GM13976 (cell line): ENCODE results near the gene ANGPT4.
"Not testable (repeated sequence)": the region's sequence is repeated elsewhere in the genome, so short reads cannot be mapped to it uniquely, and the experiment has no call there.

Experiments used
- DNase-seq: peaks from one replicate; pipeline ENCODE4 v3.0.0; 2012; ENCODE audit warnings: low spot score
- in situ Hi-C: fragments of 300-500 bp; cut with MboI; formaldehyde crosslinking; loops from one replicate; pipeline ENCODE4 v1.12.0; 2022; ENCODE audit warnings: low sequenced_read_pairs, mixed read lengths, inconsistent platforms; ENCODE audit not compliant: unreplicated experiment
- TF ChIP-seq, protein P1 (sequence below): IDR thresholded peaks from 2 replicates; pipeline ENCODE4 v1.5.1; 2012; ENCODE audit warnings: borderline replicate concordance, mild to moderate bottlenecking; ENCODE audit not compliant: insufficient read depth; ENCODE audit errors: extremely low read depth, missing control alignments, control extremely low read depth

The ANGPT4 gene

DNA sequence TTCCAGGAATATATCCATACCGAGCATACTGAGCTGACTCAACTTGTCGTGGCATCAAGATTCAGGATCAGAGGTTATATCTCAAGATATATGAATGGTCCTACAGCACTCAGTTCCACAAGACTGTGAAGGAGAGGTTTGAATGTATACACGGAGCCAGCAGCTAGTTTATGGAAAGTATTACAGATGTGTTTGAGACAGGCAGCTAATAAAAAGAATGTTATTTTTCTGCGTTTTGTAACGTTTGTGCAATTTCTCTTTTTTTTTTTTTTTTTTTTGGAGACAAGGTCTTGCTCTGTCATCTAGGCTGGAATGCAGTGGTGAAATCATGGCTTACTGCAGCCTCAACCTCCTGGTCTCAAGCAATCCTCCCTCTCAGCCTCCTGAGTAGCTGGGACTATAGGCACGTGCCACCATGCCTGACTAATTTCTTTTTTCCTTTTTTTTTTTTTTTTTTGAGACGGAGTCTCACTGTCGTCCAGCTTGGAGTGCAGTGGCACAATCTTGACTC is 86.1 kb downstream of the ANGPT4 start:
- no peak for DNase-seq
- in situ Hi-C loops: no loop called here
- TF ChIP-seq, protein P1, sequence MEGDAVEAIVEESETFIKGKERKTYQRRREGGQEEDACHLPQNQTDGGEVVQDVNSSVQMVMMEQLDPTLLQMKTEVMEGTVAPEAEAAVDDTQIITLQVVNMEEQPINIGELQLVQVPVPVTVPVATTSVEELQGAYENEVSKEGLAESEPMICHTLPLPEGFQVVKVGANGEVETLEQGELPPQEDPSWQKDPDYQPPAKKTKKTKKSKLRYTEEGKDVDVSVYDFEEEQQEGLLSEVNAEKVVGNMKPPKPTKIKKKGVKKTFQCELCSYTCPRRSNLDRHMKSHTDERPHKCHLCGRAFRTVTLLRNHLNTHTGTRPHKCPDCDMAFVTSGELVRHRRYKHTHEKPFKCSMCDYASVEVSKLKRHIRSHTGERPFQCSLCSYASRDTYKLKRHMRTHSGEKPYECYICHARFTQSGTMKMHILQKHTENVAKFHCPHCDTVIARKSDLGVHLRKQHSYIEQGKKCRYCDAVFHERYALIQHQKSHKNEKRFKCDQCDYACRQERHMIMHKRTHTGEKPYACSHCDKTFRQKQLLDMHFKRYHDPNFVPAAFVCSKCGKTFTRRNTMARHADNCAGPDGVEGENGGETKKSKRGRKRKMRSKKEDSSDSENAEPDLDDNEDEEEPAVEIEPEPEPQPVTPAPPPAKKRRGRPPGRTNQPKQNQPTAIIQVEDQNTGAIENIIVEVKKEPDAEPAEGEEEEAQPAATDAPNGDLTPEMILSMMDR: no peak

DNA sequence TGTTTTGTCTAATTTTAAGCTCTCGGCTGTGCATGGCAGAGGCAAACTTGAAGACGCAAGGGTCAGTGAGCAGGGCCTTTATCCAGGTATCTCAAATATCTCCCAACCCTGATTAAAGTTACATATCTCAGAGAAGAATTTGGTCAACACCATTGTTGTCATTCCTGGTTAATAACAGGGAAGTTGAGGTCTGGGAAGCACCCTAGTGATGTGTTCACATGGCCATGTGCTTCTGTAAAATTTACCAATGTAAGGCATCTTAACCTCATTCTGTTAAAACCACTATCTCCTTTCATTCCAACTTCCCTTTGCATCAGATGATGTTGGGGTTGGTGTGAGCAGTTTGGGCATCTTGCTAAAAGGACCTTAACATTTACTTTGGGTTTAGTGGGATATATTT is 86.6 kb downstream of the ANGPT4 start:
- DNase-seq: no peak
- TF ChIP-seq, protein P1: no peak
- in situ Hi-C loops: no loop called here

DNA sequence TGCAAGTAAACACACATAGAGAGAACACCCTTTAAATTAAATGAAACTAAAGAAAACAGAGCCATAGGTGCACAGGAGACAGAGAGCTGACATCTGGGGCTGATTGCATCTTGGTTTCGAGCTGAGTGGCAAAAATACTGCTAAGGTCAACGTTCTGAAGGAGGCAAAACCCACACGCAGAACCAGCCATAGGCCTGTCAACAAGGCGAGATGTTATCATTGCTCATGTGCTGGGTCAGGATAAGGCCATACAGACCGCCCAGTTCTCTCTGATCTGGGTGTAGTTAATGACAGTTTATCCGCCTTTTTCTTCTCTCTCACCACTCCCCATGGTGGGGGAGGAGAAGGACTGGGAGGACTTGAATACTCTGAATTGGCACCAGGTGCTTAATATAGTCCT is 87.1 kb downstream of the ANGPT4 start:
- TF ChIP-seq, protein P1: no peak
- DNase-seq: no peak
- in situ Hi-C loops: no loop called here

DNA sequence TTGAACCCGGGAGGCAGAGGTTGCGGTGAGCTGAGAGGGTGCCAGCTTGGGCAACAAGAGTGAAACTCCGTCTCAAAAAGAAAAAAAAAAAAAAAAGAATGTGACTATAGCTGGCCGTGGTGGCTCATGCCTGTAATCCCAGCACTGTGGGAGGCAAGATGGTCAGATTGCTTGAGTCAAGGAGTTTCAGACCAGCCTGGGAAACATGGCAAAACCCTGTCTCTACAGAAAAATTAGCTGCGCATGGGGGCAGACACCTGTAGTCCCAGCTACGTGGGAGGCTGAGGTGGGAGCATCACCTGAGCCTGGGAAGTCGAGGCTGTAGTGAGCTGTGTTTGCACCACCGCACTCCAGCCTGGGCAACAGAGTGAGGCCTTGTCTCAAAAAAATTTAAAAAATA is 88.2 kb downstream of the ANGPT4 start:
- in situ Hi-C loops, DNase-seq: not testable (repeated sequence)

DNA sequence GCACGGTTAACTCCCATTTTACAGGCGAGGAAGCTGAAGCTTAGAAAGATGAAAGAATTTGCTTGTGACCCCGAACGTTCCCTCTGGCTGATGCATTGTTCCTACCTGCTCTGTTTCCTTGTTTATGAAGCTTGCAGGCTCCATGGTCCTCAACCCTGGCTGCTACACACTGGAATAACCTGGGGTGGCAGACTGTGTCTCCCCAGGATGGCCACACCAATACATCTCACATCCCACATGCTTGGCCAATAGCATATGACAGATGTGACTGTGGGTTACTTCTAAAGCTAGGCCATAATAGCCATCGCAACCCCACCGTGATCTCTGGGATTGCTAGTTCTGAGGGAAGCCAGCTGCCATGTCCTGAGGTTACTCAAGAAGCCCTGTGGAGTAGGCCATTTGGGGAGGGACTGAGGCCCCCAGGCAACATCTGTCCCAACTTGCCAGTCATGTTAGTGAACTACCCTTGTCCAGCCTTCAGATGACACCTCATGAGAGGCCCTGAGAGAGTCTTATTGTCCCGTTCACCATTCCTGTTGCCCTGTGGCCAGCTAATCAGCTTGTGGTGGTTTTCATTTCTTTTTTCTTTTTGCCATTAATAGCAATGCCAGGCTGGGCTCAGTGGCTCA is 89.3 kb downstream of the ANGPT4 start:
- no peak for DNase-seq
- TF ChIP-seq, protein P1: no peak
- in situ Hi-C loops: no loop called here

DNA sequence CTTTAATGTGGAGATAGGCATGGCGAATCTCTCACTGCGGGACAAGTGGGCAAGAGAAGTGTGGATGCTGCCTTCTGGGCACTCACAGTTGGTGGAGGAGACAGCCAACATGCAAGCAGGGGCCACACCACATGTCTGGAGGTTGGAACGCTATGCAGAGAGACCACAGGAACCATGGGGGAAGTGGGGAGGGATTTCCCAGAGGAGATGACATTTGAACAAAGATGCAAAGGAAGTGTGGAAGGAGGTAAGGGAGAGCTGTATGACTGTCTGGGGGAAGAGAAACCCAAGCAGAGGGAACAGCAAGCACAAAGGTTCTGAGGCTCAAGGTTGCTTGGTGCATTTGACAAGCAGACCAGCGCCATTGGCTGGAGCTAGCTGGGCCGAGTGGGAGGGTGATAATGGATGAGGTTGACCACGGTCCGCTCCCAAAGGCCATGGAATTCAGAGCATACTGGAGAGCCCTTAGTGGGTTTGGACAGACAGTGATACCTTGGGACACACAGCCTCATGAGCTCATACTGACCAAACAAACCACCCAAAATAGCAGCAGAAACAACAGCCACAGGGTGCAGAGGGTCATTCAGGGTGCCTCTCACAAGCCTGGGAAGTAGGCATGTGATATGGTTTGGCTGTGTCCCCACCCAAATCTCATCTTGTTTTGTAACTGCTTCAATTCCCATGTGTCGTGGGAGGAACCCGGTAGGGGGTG is 90.3 kb downstream of the ANGPT4 start:
- in situ Hi-C loops: no loop called here
- DNase-seq: no peak
- TF ChIP-seq, protein P1: no peak

DNA sequence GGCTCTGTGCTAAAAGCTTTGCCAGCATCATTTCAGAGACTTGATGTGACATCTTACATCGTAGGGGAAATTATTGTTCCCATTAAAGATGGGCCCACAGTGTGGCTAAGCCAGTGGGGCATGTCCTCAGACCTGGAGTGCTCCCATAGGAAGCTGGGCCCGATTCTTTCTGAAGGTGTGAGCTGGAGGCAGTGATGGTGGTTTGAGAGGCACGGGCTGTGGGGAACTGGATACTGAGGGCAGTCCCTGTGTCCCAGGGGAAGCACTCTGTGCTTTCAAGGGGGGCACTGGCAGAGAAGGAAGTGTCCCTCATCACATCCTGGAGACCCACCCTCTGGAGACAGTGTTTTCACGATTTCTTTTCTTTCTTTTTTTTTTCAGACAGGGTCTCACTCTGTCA is 91.2 kb downstream of the ANGPT4 start:
- in situ Hi-C loops: loop anchor here (25.0 kb wide), 1 partner anchor 362 kb away; the partner anchor contains the start of gene TMEM74B
- TF ChIP-seq, protein P1: no peak
- no peak for DNase-seq
